ENCODE measurements around the gene TRIP6.

The TRIP6 gene

DNA sequence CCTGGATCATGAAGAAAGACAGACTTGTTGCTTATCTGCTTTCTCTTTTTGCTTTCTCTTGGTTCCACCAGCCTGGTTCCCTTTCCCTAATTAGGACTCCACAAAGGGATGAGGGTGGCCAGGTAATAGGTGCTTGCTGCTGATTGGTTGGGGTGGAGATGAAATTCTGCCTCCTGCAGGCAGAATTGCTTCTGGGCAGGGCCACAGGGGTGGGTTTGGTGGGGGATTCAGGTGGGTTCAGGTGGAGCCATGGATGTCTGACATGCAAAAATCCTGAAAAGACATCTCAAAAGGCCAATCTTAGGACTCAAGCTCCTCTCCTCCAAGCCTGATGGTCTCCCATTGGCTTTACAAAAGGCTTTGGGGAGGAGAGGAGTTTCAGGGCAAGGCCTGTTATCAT, 53.9 kb downstream of the TRIP6 start:
- Histone ChIP-seq H3K4me1 (no peaks in the 10 kb centered on the region), H3K4me3 (no peak overlapping the region), H3K27ac (no peak overlapping the region), H3K36me3 (no peaks in the 10 kb centered on the region), H3K4me2 (no peak overlapping the region), H4K20me1 (no peaks in the 10 kb centered on the region), H3K27me3 (no peaks in the 10 kb centered on the region), H3K9ac (no peak overlapping the region), H3K9me3 (replicated peaks in 1 of 11) (no peaks in the 10 kb centered on the region)
- TF ChIP-seq Cebpa-rat (IDR thresholded peaks at IDR 0.05): no peak

All from BLaER1 treated with 17β-estradiol and CSF1 and Interleukin-3, amounts not matched to agents 10 nM and 100 nM (cell line).